ENCODE results near the gene YES1.

YES1 gene

DNA sequence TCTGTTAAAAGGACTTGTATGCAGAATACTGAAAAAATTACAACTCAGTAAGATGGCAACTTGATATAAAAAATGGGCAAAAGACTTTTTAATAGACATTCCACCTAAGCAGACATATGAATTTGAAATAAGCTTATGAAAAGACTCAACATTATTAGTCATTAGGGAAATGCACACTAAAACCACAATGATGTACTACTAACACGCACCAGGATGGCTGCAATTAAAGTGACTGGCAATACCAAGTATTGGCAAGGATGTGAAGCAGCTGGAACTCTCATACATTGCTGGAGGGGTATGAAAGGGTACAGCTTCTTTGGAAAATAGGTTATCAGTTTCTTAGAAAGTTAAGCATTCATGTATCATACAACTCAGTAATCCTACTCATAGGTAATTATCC is 96.4 kb downstream of the YES1 start:
- 100% methylated on average over 1 of the region's 1 CpG for WGBS
- peaks cover 5% of the 10 kb centered on the region for H3K79me1 ChIP-seq (replicated peaks; ENCODE audit: low read length, poor library complexity, severe bottlenecking)

DNA sequence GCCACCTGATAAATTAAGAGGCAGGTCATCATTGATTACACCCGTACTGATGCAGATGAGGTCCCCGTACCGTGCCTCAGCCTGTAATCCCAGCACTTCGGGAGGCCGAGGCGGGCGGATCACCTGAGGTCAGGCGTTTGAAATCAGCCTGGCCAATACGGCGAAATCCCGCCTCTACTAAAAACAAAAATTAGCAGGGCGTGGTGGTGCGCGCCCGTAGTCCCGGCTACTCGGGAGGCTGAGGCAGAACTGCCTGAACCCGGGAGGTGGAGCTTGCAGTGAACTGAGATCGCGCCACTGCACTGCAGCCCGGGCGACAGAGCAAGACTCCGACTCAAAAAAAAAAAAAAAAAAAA is 98.9 kb downstream of the YES1 start:
- Histone ChIP-seq H3K4me3 (ENCODE audit: insufficient read depth in 1 of 2, low read depth in 1 of 2, low read length in 2 of 2) (peak overlapping the region in 1 of 2 experiments; percentile 81), H3K18ac (ENCODE audit: low read depth in 1 of 2, low read length in 2 of 2) (peak overlapping the region in 1 of 2 experiments; percentile 1), H3K9me3 (ENCODE audit: control insufficient read depth, low read length) (no peaks in the 10 kb centered on the region), H2BK12ac (ENCODE audit: low read length in 2 of 2) (peak overlapping the region in 1 of 2 experiments; percentile 1), H3K9ac (ENCODE audit: low read length) (peak overlapping the region; percentile 50), H3K27ac (ENCODE audit: low read length, poor library complexity, severe bottlenecking) (no peak overlapping the region), H3K36me3 (ENCODE audit: control insufficient read depth in 1 of 2, insufficient read depth in 2 of 2, low read depth in 1 of 2, low read length in 2 of 2) (peaks cover 12 to 13% of the 10 kb centered on the region in 2 experiments), H3K4me2 (ENCODE audit: low read length, poor library complexity, severe bottlenecking) (no peak overlapping the region), H3K14ac (ENCODE audit: low read length in 2 of 2) (no peak overlapping the region), H2AK5ac (ENCODE audit: low read length, severe bottlenecking) (no peak overlapping the region), H2BK5ac (ENCODE audit: low read depth, low read length, poor library complexity, severe bottlenecking) (no peak overlapping the region), H2BK120ac (ENCODE audit: low read depth, low read length) (no peak overlapping the region), H3K4ac (ENCODE audit: low read depth in 1 of 2, low read length in 2 of 2) (peak overlapping the region in 1 of 2 experiments; percentile 46), H2AFZ (ENCODE audit: low read depth, low read length) (peak overlapping the region; percentile 89), H3K79me1 (replicated peaks; ENCODE audit: low read length, poor library complexity, severe bottlenecking) (peaks cover 14% of the 10 kb centered on the region), H4K8ac (ENCODE audit: low read length) (peak overlapping the region; percentile 87), H4K91ac (ENCODE audit: low read length) (peak overlapping the region; percentile 7), H3K23ac (ENCODE audit: low read length in 2 of 2) (no peak overlapping the region), H3K4me1 (ENCODE audit: control insufficient read depth, insufficient read depth, low read depth, low read length) (peaks cover 5% of the 10 kb centered on the region), H2BK15ac (ENCODE audit: low read depth, poor library complexity, severe bottlenecking) (no peak overlapping the region), H3K27me3 (ENCODE audit: control insufficient read depth in 1 of 2, insufficient read depth in 1 of 2, low read length in 2 of 2) (no peaks in the 10 kb centered on the region)
- no peak for DNase-seq
- 97% methylated on average over 18 of the region's 23 CpGs for WGBS

More for the DNA sequence above, 96.4 kb downstream of the YES1 start:
- peaks cover 8 to 9% of the 10 kb centered on the region in 2 experiments for H3K36me3 ChIP-seq (ENCODE audit: control insufficient read depth in 1 of 2, insufficient read depth in 2 of 2, low read depth in 1 of 2, low read length in 2 of 2)
- H3K4me2 ChIP-seq (ENCODE audit: low read length, poor library complexity, severe bottlenecking) = no peak overlapping the region
- no peak overlapping the region for H3K4ac ChIP-seq (ENCODE audit: low read depth in 1 of 2, low read length in 2 of 2)
- H4K91ac ChIP-seq (ENCODE audit: low read length) = no peak overlapping the region
- H2AFZ ChIP-seq (ENCODE audit: low read depth, low read length) = no peak overlapping the region
- no peak overlapping the region for H3K4me3 ChIP-seq (ENCODE audit: insufficient read depth in 1 of 2, low read depth in 1 of 2, low read length in 2 of 2)
- no peak overlapping the region for H2BK5ac ChIP-seq (ENCODE audit: low read depth, low read length, poor library complexity, severe bottlenecking)
- H2BK120ac ChIP-seq (ENCODE audit: low read depth, low read length) = no peak overlapping the region
- no peak for DNase-seq
- H3K23ac ChIP-seq (ENCODE audit: low read length in 2 of 2) = no peak overlapping the region
- H3K4me1 ChIP-seq (ENCODE audit: control insufficient read depth, insufficient read depth, low read depth, low read length) = peaks cover 3% of the 10 kb centered on the region
- no peaks in the 10 kb centered on the region for H3K9me3 ChIP-seq (ENCODE audit: control insufficient read depth, low read length)
- no peak overlapping the region for H2AK5ac ChIP-seq (ENCODE audit: low read length, severe bottlenecking)
- H3K27me3 ChIP-seq (ENCODE audit: control insufficient read depth in 1 of 2, insufficient read depth in 1 of 2, low read length in 2 of 2) = no peaks in the 10 kb centered on the region
- H3K27ac ChIP-seq (ENCODE audit: low read length, poor library complexity, severe bottlenecking) = no peak overlapping the region
- H2BK15ac ChIP-seq (ENCODE audit: low read depth, poor library complexity, severe bottlenecking) = no peak overlapping the region
- no peak overlapping the region for H2BK12ac ChIP-seq (ENCODE audit: low read length in 2 of 2)
- H3K18ac ChIP-seq (ENCODE audit: low read depth in 1 of 2, low read length in 2 of 2) = no peak overlapping the region
- no peak overlapping the region for H4K8ac ChIP-seq (ENCODE audit: low read length)
- H3K14ac ChIP-seq (ENCODE audit: low read length in 2 of 2) = no peak overlapping the region
- peak overlapping the region; percentile 34 for H3K9ac ChIP-seq (ENCODE audit: low read length)

DNA sequence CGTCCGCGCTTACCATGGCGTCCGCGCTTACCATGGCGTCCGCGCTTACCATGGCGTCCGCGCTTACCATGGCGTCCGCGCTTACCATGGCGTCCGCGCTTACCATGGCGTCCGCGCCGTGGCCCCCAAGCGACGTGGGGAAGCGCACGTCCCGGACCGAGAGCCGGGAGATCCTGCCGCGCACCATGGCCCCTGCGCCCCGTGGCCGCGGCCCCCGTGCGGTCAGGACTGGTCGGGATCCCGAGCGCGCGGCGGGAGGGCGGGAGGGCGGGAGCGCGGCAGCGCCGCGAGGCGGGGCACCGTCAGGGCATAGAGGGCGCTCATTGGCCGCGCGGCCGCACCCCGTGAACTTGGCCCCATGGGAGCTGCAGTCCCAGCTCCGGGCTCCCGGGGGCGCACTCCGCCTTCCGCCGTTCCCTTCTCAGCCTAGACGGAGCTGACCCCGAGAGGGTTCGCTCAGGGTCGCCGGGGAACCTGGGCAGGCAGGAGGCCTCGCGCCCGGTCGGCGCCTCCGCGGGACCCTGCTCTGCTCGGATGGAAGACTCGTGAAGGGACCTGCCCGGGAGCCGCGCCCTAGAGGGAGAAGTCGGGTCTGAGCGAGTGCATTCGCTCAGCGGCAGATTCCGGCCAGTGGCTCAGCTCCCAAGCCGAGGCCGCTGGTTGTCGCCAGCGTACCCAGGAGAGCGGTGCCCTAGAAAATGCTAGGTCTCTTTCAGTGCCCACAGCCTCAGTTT is 99.5 kb downstream of the YES1 start, which contains the start of gene ENOSF1:
ENOSF1 (minus strand) TSS at position 230 of the 734 bp plus-strand sequence; CDS start at position 187, 43 bp downstream.
- Histone ChIP-seq H3K23ac (ENCODE audit: low read length in 2 of 2) (peak within 1 kb of the TSS in 1 of 2 experiments; percentile 36), H3K79me1 (replicated peaks; ENCODE audit: low read length, poor library complexity, severe bottlenecking) (peaks cover 14% of the 10 kb centered on the region), H4K91ac (ENCODE audit: low read length) (peak within 1 kb of the TSS; percentile 79), H3K4me2 (ENCODE audit: low read length, poor library complexity, severe bottlenecking) (peak within 1 kb of the TSS; percentile 92), H3K9ac (ENCODE audit: low read length) (peak within 1 kb of the TSS; percentile 91), H3K4me3 (ENCODE audit: insufficient read depth in 1 of 2, low read depth in 1 of 2, low read length in 2 of 2) (peak within 1 kb of the TSS; percentile 74 to 81), H3K27me3 (ENCODE audit: control insufficient read depth in 1 of 2, insufficient read depth in 1 of 2, low read length in 2 of 2) (no peaks in the 10 kb centered on the region), H3K18ac (ENCODE audit: low read depth in 1 of 2, low read length in 2 of 2) (peak within 1 kb of the TSS; percentile 84 to 96), H2BK12ac (ENCODE audit: low read length in 2 of 2) (peak within 1 kb of the TSS in 1 of 2 experiments; percentile 48), H2AFZ (ENCODE audit: low read depth, low read length) (peak within 1 kb of the TSS; percentile 89), H4K8ac (ENCODE audit: low read length) (peak within 1 kb of the TSS; percentile 96), H2BK15ac (ENCODE audit: low read depth, poor library complexity, severe bottlenecking) (peak within 1 kb of the TSS; percentile 86), H2BK120ac (ENCODE audit: low read depth, low read length) (peak within 1 kb of the TSS; percentile 64), H3K36me3 (ENCODE audit: control insufficient read depth in 1 of 2, insufficient read depth in 2 of 2, low read depth in 1 of 2, low read length in 2 of 2) (peaks cover 11 to 14% of the 10 kb centered on the region in 2 experiments), H2AK5ac (ENCODE audit: low read length, severe bottlenecking) (peak within 1 kb of the TSS; percentile 20), H3K4ac (ENCODE audit: low read depth in 1 of 2, low read length in 2 of 2) (peak within 1 kb of the TSS; percentile 46 to 71), H3K27ac (ENCODE audit: low read length, poor library complexity, severe bottlenecking) (peak within 1 kb of the TSS; percentile 59), H3K14ac (ENCODE audit: low read length in 2 of 2) (peak within 1 kb of the TSS in 1 of 2 experiments; percentile 88), H3K4me1 (ENCODE audit: control insufficient read depth, insufficient read depth, low read depth, low read length) (peaks cover 5% of the 10 kb centered on the region), H3K9me3 (ENCODE audit: control insufficient read depth, low read length) (no peaks in the 10 kb centered on the region), H2BK5ac (ENCODE audit: low read depth, low read length, poor library complexity, severe bottlenecking) (no peak within 1 kb of the TSS)
- peak; percentile 82 for DNase-seq
- WGBS = 12% methylated on average over 71 of the region's 91 CpGs

DNA sequence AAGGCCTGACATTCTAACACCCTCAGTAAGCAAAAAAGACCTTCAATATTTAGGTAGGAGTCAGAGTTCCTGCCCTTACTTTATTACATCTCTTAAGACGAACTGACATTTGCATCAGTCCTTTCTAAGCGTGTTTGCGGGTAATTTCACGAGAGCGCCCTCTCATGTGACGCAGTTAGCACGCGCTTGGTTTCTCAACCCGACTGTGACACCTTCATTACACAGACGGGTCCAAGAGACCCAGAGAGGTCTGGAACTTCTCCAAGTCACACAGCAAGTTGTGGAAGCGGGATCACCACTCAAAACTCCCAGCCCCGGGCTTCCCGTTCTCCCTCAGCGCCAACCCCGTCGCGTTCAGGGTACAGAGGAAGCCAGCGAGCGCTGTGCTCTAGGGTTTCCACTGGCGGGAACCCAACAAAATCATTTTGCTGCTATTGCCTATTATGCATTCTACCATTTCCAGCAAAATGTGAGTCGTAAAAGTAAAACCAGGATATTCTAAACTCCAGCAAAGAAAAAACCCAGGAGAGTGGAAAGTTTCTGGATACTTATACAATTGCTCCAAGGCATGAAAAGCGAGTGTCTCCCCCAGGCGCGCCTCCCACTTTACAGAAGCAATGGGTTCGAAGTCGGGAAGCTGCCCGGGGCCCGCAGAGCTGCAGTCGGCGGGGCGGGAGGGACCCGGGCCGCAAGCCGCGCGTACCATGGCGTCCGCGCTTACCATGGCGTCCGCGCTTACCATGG is 100.2 kb downstream of the YES1 start:
- WGBS = under 1% methylated on average over 30 of the region's 42 CpGs
- H4K91ac ChIP-seq (ENCODE audit: low read length) = peak overlapping the region; percentile 74
- H2AFZ ChIP-seq (ENCODE audit: low read depth, low read length) = peak overlapping the region; percentile 62
- H3K14ac ChIP-seq (ENCODE audit: low read length in 2 of 2) = peak overlapping the region in 1 of 2 experiments; percentile 88
- peak overlapping the region in 1 of 2 experiments; percentile 36 for H3K23ac ChIP-seq (ENCODE audit: low read length in 2 of 2)
- H3K18ac ChIP-seq (ENCODE audit: low read depth in 1 of 2, low read length in 2 of 2) = peak overlapping the region; percentile 84 to 96
- H4K8ac ChIP-seq (ENCODE audit: low read length) = peak overlapping the region; percentile 96
- H3K27me3 ChIP-seq (ENCODE audit: control insufficient read depth in 1 of 2, insufficient read depth in 1 of 2, low read length in 2 of 2) = no peaks in the 10 kb centered on the region
- H3K4me1 ChIP-seq (ENCODE audit: control insufficient read depth, insufficient read depth, low read depth, low read length) = peaks cover 5% of the 10 kb centered on the region
- H3K9ac ChIP-seq (ENCODE audit: low read length) = peak overlapping the region; percentile 91
- peak overlapping the region; percentile 86 for H2BK15ac ChIP-seq (ENCODE audit: low read depth, poor library complexity, severe bottlenecking)
- H2AK5ac ChIP-seq (ENCODE audit: low read length, severe bottlenecking) = peak overlapping the region; percentile 20
- H3K4ac ChIP-seq (ENCODE audit: low read depth in 1 of 2, low read length in 2 of 2) = peak overlapping the region; percentile 35 to 71
- peak overlapping the region; percentile 92 for H3K4me2 ChIP-seq (ENCODE audit: low read length, poor library complexity, severe bottlenecking)
- H3K79me1 ChIP-seq (replicated peaks; ENCODE audit: low read length, poor library complexity, severe bottlenecking) = peaks cover 15% of the 10 kb centered on the region
- peak overlapping the region; percentile 59 for H3K27ac ChIP-seq (ENCODE audit: low read length, poor library complexity, severe bottlenecking)
- peak overlapping the region; percentile 64 for H2BK120ac ChIP-seq (ENCODE audit: low read depth, low read length)
- DNase-seq = peak; percentile 94
- H3K9me3 ChIP-seq (ENCODE audit: control insufficient read depth, low read length) = no peaks in the 10 kb centered on the region
- H3K36me3 ChIP-seq (ENCODE audit: control insufficient read depth in 1 of 2, insufficient read depth in 2 of 2, low read depth in 1 of 2, low read length in 2 of 2) = peaks cover 11 to 14% of the 10 kb centered on the region in 2 experiments
- H3K4me3 ChIP-seq (ENCODE audit: insufficient read depth in 1 of 2, low read depth in 1 of 2, low read length in 2 of 2) = peak overlapping the region; percentile 74 to 81
- H2BK12ac ChIP-seq (ENCODE audit: low read length in 2 of 2) = peak overlapping the region in 1 of 2 experiments; percentile 16
- no peak overlapping the region for H2BK5ac ChIP-seq (ENCODE audit: low read depth, low read length, poor library complexity, severe bottlenecking)
